Limb (tissue), 2 donors: ENCODE results near the gene SLC37A2.

Source experiments
- DNase-seq, 2 donors: peaks; one replicate each; pipeline ENCODE4 v3.0.0-alpha.2; 2016; ENCODE audit errors: extremely low spot score in 2 of 2

The SLC37A2 gene

GRCh38 chr11:125108469-125108868 is 45.4 kb downstream of the SLC37A2 start:
- DNase-seq = no peak

DNA sequence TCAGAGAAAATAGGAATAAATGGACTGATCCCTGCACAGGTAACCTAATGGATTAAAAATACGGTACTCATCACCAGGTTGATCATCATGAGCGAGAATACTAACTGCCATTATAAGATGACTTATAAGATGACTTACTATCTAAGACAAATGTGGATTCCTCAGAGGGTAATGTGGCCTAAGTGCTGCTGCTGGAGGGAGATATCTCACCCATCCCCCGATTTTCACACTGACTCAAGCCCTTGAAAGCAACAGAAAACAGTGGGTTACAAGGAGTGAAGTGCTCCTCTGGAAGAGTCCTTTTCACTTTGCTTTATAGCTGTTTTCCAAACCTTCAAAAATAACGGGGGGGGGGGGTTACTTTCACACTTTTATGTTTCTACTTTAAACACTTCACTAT is 47.4 kb downstream of the SLC37A2 start:
- DNase-seq = no peak

DNA sequence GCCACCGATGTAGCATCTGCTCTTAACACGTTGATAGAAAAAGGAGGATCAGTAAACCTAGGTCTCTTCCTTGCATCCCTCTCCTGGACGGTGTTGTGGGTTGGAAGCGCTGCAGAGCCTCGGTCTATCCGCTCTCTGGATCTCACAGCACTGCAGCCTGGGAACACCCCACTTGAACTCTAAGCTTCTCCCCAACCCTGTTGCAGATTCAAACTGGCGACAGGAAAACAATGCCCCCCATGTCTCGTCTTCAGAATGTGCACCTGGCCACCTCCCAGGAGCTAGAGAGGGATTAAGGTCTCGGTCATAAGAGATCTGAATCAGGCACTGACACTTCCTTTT is 47.9 kb downstream of the SLC37A2 start:
- DNase-seq = peak in 1 of 2 donors; percentile 2

DNA sequence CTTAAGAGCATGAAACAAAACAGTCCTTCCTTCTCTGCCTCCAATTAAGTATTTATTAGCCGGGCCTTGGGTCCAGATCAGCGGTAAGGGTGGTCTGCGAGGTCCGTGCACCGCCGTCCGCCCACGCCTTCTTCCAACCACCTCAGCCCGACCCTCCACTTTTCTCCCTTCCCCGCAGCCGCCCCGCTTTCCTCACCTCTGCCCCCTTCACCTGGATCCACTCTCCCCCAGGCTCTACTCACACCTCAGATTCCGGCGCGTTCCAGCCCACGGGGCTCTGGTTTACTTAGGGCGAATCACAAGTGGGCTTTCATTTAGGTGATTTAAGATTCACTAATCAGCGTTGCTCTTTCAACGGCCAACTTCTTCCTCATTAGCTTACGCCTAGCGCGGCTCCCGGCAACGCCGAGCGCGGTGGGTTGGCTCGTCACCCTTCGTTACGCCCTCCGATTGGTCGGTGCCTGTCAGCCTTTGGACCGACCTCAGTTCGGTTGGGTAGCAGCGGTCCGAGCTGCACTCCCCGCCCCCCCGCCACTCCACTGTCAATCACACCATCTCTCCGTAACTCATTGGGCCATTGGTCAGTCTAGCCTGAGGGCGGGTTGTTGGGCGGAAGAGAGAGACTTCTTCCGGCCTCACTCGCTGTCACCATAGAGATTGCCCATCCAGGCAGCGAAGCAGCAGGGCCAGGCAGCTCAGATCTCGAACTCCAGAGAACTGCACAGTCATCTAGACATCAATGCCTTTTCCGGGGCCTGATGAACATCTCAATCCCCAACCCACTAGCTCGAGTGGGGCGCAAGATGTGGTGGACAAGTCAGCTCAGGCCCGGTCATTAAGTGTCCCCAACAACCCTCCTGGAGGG is 48.5 kb downstream of the SLC37A2 start, which contains the start of gene TMEM218:
Gene TMEM218 (minus strand): TSS at position 284 of the 865 bp plus-strand sequence. CDS start 9,385 bp downstream, outside the sequence.
- DNase-seq = peak; percentile 98 to 99

- DNase-seq = no peak
Measured at GRCh38 chr11:125112208-125112604, 49.1 kb downstream of the SLC37A2 start.

- DNase-seq = no peak
Measured at GRCh38 chr11:125114518-125114917, 51.4 kb downstream of the SLC37A2 start.

- no peak for DNase-seq
Measured at GRCh38 chr11:125117429-125117828, 54.3 kb downstream of the SLC37A2 start.

- no peak for DNase-seq
Measured at GRCh38 chr11:125123194-125123946, 60.3 kb downstream of the SLC37A2 start.

- peak; percentile 50 to 56 for DNase-seq
Measured at GRCh38 chr11:125123947-125124617, 61.0 kb downstream of the SLC37A2 start.

DNA sequence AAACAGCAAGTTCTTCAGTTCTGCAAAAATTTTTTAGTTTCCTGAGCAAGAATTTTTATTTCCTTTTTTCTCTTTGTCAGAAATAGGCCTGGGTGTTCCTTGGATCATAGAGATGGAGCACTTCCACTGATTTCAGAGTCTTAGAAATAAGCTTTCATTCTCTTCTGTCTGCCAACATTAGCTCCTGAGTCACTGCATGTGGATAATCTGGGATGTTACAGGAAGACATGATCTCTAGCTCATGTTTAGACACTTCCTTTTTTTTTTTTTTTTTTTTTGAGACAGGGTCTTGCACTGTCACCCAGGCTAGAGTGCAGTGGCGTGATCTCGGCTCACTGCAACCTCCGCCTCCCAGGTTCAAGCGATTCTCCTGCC is 61.5 kb downstream of the SLC37A2 start:
- no peak for DNase-seq

DNA sequence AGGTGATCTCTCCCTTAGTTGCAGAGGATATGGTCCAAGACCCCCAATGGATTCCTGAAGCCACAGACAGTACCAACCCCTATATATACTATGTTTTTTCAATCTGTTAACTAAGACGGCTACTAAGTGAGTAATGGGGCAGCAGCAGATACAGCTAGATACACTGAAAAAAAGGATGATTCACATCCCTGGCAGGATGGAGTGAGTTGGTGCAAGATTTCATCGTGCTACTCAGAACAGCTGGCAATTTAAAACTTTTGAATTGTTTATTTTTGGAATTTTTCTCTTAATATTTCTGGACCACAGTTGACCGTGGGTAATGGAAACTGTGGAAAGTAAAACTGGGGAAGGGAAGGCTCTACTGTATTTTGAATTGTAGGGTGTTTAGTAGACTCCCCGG is 65.3 kb downstream of the SLC37A2 start:
- no peak for DNase-seq

GRCh38 chr11:125129316-125129993 is 66.3 kb downstream of the SLC37A2 start:
- no peak for DNase-seq

DNA sequence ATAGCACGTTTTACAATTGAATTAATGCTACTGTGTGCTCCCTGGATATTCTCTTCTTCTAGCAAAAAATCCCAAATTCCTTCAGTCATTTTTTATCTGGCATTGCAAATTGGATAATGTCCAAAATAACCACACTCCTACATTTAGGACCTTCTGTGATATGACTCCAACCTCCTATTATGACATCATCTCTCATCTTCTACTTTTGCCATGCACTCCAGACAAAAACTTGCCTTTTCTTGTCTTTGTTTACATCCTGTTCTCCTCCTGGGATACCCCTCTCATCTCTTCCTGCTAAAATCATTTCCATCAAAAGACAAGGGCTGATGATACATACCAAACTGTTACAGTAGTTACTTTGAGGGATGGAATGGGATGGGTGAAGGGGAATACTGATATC is 69.0 kb downstream of the SLC37A2 start:
- no peak for DNase-seq

DNA sequence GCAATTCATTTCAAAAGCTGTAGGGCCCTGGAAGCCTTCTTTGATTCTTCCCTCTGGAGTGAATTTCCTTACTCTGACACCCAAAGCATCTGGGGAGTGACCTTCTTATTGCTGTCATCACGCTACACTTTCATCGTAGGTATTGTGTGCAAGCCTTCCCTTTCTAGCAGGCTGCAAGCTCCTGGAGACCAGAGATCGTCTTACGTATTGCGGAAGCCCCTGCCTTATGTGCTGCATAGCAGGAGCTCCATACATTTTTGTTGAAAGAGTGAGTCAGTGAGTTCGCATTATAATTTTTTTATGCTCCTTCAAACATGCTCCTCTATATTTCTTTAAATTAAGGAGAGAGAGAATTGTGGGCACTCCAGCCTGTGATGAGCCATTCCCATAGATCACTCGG is 69.5 kb downstream of the SLC37A2 start:
- no peak for DNase-seq

DNA sequence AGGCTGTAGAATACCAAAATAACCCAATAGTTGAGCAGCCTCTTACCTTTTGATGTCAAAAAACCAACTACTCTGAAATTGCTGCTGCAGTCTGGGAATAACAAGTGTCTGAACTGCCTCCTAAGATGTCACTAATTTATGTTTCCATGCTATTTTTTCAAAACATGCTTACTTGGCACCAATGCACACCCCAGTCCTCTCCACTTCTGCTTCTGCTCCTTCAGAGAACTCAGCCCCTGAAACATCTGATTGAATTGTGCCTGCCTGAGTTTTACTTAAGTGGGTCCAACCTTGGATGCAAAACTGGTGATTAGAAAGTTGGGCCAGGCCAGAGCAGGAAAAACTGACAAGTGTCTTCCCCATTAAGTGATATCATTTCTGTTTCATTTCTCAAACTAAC is 72.9 kb downstream of the SLC37A2 start:
- no peak for DNase-seq

DNA sequence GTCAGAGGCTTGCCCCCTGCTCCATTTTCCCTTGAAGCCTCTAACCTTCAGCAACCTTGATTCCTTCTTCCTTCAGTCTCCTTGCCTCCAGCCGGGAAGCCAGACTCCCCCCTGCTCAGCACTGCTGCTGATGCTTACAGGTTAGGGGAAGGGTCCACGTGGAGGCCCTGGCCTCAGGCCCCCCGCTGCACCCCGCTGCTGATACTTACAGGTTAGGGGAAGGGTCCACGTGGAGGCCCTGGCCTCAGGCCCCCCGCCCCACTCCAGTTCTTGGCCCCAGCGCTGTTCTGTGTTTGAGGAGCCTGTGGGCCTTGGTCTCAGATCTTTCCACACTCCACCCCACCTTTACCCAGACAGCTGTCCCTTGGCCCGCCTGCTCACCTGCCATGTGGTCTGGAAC is 75.9 kb downstream of the SLC37A2 start:
- DNase-seq = no peak

GRCh38 chr11:125139778-125140177 is 76.7 kb downstream of the SLC37A2 start:
- no peak for DNase-seq
